Dermis lymphatic vessel endothelial cell (primary cell): ENCODE data around the gene C2orf15. TPM values are rescaled to one million over a fixed set of nuclear protein-coding genes. Genes with fewer than 3 reads are reported as not detected.

Source experiments
- total RNA-seq: library from RNA; depleted of rRNA; stranded (reverse); fragments of >200 nt; gene quantifications from 2 replicates; pipeline ENCODE4 v1.2.1, GENCODE V29; 2014

The C2orf15 gene, protein sequence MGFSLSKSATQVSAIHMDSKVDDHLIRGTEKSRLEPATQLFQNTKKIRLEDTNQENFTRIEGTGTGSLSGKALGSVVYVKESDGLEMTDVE
- 0.11 and 0.26 TPM in 2 replicates for total RNA-seq

DNA sequence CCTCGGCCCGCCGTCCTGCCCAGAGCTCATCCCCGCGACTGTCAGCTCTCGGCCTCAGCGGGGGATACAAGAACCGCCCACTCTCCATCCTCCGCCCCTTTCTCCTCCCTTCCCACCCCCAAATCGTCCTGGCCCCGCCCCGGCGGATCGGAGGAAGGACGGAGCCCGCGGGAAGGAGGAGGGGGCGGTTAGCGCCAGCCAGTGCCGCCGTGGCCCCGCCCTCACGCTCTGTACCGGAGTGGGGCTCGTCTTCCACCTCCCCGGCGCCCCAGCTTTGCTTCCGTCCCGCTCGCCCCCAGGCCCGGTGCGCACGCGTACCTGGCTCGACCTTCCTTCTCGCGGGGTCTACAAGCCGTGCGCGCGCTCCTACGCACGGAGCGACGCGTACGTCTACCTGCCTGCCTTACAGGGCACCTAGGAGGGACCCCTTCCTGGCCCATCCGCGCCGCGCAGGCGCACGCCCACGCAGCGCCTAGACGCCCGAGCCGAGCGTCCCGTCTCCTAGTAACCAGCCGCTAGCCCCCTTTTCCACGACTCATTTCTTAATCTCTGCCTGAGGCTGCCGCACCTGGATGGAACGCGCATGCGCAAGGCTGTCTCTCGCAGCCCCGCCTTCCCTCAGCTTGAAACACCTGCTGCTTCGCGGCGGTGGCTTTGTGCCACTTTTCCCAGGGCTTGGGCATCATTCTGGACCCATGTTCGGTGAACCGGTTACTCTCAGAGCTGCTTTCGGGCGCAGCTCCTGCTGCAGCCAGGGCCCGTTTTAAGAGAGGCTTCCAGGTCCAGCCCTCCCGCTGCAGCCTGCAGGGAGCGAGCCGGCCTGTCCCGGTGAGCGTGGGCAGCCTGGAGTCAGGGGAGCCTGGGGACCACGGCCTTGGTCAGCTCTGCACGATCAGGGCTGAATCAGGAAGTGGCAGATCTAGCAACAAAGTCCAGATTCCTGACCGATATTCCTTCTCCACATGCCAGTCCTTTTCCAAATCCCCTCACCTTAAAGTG is at the start of gene C2orf15:
C2orf15 (plus strand) TSS at position 598 of the 999 bp plus-strand sequence. CDS start 8,852 bp downstream, outside the sequence.

DNA sequence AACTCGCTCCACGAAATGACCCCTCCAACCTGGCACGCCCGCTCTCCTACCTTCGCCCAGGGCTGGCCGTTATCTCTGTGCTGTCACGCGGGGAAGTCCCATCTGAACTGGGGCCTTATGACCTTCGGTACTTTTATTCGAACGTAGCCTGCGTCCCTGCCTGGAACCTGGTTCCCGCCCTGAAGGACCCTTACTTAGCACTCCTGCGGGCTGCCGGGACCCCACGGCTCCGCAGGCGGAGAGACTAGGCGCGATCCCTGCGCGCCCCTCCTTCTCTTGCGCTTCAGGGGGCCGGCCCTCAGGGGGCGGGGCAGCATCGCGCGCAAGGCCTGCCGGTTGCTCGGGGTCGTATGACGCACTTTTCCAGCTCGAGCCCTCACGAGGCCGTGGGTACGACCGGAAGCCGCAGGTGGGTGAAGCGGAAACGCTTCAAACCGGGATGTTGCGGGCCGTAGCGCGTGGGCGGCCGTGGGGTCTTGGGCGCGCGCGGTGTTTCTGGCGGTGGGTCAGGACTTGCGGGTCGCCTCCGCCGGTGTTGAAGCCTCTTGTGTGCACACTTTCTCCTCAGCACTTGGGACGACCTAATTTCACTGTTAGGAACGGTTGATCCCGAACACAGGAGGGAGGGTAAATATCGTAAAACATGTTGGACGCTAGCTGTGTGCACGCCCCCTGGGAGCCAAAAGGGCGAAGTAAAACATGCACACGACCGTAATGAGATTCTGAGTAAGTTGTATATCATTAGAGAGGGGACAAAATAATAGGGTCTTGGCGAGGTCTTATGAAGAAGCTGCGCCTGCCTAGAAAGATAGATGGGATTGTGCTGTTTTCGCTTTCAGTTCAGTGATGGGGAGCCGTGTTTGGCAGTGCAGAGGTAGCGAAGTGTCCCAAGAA is 13.4 kb downstream of the C2orf15 start, which contains the start of the genes LIPT1 and TSGA10:
LIPT1 (plus strand) TSS at position 325 of the 894 bp plus-strand sequence. CDS start 6,991 bp downstream, outside the sequence.
TSGA10 (minus strand) TSS at position 300 of the 894 bp plus-strand sequence. CDS start 45,503 bp downstream, outside the sequence.

DNA sequence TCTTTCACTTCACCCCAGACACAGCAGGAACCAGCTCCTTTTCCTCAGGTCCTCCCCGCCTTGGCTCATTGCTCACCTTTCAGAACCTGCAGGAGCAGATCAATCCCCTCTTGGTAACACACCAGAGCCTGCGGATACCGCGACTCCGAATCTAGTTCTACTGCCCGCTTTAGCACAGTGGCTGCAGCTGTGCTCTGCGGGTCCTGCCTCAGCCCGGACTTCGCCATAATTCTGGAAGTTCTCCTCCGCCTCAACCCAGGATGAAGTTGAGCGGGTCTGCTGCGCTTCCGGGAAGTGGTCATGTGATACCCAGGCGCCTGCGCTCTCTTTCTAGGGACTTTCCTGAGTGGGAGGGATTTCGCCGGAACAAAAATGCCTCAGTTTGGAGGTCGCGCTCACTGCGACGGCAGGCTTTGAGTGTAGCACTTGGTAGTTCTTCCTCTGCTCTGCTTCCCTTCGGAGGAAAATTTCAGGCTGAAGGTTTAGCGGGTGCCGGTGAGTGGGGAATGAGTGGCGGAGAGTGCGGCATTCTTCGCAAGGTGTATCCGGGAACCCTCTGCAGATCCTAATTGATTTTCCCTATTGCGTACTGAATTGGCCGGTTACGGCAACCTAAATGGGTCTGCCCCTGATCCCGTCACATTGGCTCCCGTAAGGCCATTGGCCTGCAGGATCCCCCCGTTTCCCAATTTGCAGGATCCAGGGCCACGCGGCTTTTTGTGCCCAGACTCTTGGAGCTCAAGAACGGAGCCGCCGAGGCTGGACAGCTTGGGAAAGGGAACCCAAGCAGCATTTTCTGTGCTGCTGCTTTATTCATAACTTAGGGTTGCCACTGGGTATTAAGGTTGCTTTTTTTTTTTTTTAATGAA is 39.5 kb downstream of the C2orf15 start, which contains the start of the genes MITD1 and MRPL30:
MITD1 (minus strand) TSS at position 304 of the 869 bp plus-strand sequence; CDS start at position 227, 77 bp downstream.
MRPL30 (plus strand) TSS at position 430 of the 869 bp plus-strand sequence. CDS start 5,020 bp downstream, outside the sequence.

Other genes starting within 250 kb of the C2orf15 start
- 0.54 and 0.69 TPM in 2 replicates for gene CRACDL, start 205.5 kb upstream of the C2orf15 start, total RNA-seq
- 0.54 and 1.5 TPM in 2 replicates for gene TSGA10, start 13.2 kb downstream of the C2orf15 start, total RNA-seq
- gene LIPT1, start 13.3 kb downstream of the C2orf15 start, total RNA-seq: 4.2 and 7.5 TPM in 2 replicates
- 15.7 and 19.9 TPM in 2 replicates for gene MITD1, start 39.4 kb downstream of the C2orf15 start, total RNA-seq
- 26.7 and 39.0 TPM in 2 replicates for gene MRPL30, start 39.5 kb downstream of the C2orf15 start, total RNA-seq
- not detected in 2 replicates for gene LYG2, start 114.0 kb downstream of the C2orf15 start, total RNA-seq
- 0.22 and 0.34 TPM in 2 replicates for gene LYG1, start 159.5 kb downstream of the C2orf15 start, total RNA-seq
- gene TXNDC9, start 194.6 kb downstream of the C2orf15 start, total RNA-seq: 69.5 and 79.0 TPM in 2 replicates
- 15.6 and 23.8 TPM in 2 replicates for gene EIF5B, start 195.7 kb downstream of the C2orf15 start, total RNA-seq